DMS153 (cell line): Measurements from ENCODE around the gene ZNF579.
A peak's percentile ranks its signal among the peaks of the same experiment; 100 is the strongest.

ENCODE experiments used
- DNase-seq: peaks from one replicate; lab custom pipeline; 2025; lab: John Stamatoyannopoulos, UW

ZNF579 gene

GRCh38 chr19:55567708-55568328 is 12.8 kb downstream of the ZNF579 start:
- DNase-seq: no peak

DNA sequence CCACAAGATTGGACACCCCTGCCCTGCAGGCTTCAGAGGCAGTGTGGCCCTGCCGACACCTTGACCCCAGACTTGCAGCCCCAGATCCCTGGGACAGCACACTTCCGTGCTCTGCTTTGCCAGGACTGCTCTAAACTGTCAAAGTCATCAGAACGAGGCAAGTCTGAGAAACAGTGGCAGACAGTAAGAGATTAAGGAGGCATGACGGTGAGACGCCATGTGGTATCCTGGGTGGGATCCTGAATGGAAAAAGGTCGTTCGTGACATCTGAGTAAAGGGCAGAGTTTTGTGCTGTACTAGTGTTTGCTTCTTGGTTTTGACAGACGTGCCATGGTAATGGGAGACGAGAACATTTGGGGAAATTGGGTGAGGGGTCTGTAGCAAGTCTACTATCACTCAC is 13.8 kb downstream of the ZNF579 start:
- DNase-seq: no peak

DNA sequence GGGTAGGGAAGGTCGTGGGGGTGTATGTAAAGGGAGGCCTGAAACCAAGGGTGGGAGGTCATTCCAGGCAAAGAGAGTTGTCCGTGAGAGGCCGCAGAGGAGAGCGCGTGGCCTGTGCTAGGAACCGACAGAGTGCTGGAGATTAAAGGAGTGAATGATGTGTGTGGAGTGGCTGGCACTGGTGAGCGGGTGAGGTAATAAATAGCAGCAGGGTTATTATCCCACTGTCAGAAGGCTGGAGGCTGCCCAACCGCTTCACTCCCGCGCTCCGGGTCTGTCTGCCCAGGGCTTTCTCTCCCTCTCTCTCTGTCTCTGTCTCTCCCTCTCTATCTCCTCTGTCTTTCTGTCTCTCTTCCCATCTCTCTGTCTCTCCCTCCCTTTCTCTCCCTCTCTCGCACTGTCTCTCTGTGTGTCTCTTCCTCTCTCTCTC is 17.4 kb downstream of the ZNF579 start:
- DNase-seq: peak; percentile 17

DNA sequence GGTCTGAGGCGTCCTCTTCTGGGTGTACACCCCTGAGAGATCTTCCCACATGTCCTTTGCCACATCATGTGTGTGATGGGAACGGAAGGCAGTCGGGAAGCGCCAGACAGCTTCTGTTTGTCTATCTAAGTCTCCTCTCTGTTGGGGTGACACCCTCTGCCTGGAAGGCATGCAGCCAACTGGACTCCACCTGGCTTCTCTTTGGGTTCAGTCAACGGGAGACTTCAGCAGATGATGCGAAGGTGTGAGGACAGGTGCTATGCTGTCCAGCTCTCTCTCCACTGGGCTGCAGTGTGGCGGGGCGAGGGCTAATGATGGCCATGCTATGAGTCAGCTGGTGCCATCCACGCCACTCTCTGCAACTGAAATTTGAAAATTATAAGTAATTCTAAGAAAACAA is 21.0 kb downstream of the ZNF579 start:
- DNase-seq: no peak

DNA sequence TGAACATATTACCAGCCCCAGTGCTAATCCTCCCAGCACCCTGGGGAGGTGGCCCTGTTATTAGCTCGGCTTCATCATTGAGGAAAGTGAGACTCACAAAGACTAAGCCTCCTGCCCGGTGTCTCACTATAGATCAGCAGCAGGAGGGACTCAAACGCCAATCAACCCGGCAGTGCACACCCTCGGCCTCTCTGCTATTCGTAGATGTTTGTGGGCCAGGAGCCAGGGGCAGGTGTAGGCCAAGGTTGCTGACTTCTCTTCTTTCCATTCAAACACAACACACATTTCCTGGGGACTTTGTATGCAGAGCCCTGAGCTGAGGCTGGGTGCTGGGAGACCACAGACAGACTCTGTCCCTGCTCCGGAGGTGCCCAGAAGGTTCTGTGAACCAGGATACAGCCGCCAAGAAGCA is 25.9 kb downstream of the ZNF579 start:
- DNase-seq: peak; percentile 72

DNA sequence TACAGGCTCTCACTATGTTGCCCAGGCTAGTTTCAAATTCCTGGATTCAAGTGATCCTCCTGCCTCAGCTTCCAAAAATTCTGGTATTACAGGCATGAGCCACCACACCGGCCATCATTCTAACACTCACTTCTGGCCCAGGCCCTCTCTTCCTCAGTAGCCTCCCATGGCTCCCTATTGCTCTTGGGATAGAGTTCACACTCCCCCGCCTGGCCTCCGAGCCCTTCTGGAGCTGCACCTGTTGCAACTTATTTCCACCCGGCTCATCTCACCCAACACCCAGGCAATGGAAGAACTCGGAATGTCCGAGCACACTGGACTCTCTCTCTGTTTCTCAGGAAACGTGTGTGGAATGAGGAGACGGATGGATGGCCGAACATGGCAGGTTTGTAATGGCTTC is 26.3 kb downstream of the ZNF579 start:
- DNase-seq: no peak

GRCh38 chr19:55553217-55554182 is 27.1 kb downstream of the ZNF579 start:
- no peak for DNase-seq

- no peak for DNase-seq
Measured at GRCh38 chr19:55552620-55553019, 28.0 kb downstream of the ZNF579 start.

DNA sequence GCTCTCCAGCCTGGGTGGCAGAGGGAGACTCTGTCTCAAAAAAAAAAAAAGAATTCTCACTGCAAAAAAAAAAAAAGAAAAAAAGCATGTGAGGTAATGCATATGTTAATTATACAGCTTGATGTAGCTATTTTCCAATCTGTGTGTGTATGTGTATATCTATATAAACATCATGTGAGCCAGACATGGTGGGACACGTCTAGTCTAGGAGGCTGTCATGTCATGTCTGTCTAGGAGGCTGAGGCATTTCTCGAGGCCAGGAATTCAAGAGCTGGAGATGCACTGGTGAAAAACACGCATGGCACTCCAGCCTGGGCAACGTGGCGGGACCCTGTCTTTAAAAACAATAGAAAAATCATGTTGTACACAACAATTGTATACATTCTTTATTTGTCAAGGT is 28.4 kb downstream of the ZNF579 start:
- DNase-seq: no peak

DNA sequence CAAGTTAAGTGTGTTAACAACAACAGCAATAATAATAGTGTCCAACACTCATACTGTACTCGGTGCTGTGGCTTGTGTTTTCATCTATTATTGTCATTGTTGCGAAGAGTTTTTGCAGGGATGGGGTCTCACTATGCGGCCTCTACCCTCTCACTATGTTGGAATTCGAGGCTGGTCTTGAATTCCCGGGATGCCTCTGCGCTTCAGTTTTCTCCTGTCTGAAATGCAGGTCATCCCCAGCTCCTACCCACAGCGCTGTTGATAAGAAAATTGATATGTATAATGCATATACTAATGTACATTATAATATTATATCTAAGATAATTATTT is 30.4 kb downstream of the ZNF579 start:
- no peak for DNase-seq

- DNase-seq: no peak
Measured at GRCh38 chr19:55549500-55550320, 30.9 kb downstream of the ZNF579 start.

DNA sequence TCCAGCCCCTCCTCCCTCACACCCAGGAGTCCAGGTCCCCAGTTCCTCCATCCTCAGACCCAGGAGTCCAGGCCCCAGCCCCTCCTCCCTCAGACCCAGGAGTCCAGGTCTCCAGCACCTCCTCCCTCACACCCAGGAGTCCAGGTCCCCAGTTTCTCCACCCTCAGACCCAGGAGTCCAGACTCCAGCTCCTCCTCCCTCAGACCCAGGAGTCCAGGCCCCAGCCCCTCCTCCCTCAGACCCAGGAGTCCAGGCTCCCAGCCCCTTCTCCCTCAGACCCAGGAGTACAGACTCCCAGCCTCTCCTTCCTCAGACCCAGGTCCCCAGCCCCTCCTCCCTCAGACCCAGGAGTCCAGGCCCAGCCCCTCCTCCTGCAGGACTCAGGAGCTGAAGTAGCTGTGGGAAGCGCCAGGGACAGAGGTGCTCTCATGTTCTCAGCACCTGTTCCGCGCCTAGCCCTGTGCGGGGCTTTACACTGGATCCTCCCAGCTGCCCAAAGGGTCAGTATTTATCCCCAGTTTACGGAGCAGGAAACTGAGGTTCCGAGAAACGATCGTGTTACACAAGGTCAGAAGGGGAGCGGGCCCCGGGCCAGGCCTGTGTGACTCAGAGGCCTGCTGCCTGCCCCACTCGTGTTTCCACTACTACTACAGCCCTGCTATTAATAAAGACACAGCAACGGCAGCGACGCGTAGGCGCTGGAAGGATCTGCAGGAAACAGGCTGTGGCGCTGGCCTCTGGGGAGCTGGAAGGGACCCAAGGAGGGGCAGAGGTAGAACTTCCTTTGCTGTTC is 33.6 kb downstream of the ZNF579 start:
- no peak for DNase-seq

DNA sequence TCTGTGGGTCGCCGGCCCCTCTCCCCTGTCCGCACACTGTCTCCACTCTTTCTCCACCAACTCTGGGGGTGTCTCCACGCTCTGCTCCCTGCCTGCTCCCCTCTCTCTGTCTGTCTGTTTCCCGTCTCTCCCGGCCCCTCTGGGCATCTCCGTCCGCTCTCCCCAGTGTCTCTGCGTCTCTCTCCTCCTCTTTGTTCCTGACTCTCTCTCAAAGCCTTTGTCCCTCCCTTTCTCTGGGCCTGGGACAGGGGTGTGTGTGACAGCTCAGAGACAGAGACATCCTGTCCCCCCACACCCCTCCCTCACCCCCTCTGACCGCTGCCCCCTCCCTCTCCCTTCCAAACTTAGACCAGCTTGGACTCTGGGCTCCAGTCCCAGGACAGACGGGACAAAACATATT is 34.6 kb downstream of the ZNF579 start:
- DNase-seq: no peak

DNA sequence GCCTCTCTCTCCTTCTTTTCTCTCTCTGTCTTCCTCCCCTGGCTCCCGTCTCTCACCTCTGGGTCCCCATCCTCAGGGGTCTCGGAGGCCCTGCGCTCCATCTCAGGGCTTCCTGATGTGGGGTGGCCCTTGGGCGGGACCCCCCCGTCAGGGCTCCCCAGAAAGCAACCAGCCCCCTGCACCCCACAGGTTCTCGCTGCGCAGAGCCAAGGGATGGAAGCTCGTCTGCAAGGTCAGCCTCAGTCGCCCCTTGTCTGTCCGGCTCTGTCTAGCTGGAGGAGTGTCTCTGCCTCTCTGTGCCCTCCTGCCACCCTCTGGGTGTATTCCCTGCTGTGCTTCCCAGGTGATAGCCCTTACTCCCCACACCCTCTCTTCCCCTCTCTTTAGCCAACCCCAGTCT is 35.2 kb downstream of the ZNF579 start, which contains the start of gene SBK3:
TSS of gene SBK3 (minus strand) at position 101 of the 400 bp plus-strand sequence. CDS start at position 101, 0 bp downstream.
- no peak for DNase-seq

DNA sequence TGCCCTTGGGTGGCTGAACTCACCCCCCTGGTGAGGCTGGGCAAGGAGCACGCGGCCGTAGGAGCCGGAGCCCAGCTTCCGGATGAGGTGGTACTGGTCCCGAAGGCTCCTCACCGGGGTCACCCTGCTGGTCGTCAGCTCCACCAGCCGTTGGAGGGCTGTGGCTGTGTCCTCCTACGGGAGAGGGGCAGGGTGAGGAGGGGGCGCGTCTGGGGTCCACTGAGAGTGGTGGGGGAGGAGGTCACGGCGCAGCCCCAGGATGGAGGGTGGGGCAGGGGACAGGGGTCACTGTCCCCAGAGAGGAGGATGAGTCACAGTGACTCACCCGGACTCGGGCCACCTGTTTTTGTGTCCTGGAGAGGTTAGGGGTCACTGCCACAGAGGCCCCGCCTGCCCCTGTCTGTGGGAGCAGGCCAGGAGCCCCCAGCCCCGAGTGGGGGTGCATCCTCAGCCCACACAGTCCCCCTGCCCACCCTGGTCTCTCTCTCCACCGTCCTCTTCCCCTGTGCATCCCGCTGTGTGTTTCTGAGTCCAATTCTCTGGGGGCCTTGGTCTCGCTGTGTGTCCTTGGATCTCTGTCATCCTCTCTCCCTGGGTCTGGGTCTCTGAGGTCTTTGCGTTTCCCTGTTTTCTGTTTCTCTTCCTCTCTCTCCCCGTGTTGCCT is 35.7 kb downstream of the ZNF579 start:
- no peak for DNase-seq

GRCh38 chr19:55544014-55544413 is 36.6 kb downstream of the ZNF579 start:
- DNase-seq: no peak

DNA sequence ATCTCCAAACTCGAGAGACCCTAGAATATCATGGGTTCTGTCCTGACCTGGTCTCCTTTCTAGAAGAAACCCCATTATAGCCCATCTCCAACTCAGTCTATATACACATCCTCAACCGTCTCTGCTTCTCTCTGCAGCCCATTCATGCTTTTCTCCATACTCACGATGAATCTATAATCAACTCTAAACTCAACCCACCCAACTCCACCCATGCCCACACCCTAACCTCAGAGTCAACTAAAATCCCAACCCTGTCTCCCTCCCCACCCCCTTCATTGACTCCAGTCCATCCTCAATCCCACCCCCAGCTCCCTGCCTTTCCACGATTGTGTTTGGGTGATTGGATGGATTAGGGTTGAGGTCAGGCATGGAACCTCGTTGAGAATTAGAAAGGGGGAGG is 37.1 kb downstream of the ZNF579 start:
- no peak for DNase-seq

GRCh38 chr19:55542292-55542855 is 38.3 kb downstream of the ZNF579 start:
- DNase-seq: no peak

GRCh38 chr19:55541091-55541490 is 39.6 kb downstream of the ZNF579 start:
- DNase-seq: no peak

DNA sequence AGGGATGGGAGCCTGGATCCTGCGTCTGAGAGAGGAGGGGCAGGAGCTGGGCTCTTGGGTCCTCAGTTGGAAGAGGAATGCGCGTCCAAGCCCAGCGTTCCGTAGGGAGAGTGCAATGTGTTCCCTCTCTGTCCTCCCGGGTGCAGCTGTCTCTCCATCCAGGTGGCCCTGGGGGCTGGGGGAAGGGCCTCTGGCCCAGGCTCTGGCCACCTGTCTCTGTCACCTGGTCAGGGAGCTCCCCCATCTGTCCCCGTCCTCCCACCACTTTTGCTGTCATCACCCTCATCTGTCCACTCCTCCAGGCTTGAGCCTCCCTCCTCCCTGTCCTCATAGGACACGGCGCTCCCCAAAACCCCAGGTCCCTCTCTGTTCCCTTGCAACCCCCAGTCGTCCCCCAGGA is 40.0 kb downstream of the ZNF579 start:
- no peak for DNase-seq
